HG03565 (cell line): ENCODE measurements around the gene PSEN1.

Source experiments
- ATAC-seq: cut with Tn5 transposase; IDR thresholded peaks from one replicate; pipeline ENCODE4 v1.9.1; 2021; ENCODE audit warnings: mild to moderate bottlenecking, moderate library complexity; ENCODE audit not compliant: unreplicated experiment

Gene PSEN1

DNA sequence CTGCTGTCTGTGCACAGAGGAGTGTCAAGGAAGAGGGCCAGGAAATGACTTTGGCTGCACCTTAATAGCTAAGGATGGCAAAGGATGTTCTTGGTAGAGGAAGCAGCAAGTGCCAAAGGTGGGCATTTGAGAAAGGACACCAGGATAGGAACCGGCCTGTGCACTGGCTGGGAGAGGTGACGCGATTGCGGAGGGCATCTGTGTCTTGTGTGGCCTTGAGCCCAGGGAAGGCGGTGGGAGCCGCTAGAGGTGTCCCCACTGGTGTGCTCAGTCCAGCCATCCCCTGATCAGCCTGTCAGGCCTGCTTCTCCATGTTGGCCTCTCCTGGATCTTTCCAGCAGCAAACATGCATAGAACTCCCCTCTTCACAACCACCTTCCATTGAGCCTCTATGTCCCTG lies 131.2 kb downstream of the PSEN1 start:
- ATAC-seq, result no peak

DNA sequence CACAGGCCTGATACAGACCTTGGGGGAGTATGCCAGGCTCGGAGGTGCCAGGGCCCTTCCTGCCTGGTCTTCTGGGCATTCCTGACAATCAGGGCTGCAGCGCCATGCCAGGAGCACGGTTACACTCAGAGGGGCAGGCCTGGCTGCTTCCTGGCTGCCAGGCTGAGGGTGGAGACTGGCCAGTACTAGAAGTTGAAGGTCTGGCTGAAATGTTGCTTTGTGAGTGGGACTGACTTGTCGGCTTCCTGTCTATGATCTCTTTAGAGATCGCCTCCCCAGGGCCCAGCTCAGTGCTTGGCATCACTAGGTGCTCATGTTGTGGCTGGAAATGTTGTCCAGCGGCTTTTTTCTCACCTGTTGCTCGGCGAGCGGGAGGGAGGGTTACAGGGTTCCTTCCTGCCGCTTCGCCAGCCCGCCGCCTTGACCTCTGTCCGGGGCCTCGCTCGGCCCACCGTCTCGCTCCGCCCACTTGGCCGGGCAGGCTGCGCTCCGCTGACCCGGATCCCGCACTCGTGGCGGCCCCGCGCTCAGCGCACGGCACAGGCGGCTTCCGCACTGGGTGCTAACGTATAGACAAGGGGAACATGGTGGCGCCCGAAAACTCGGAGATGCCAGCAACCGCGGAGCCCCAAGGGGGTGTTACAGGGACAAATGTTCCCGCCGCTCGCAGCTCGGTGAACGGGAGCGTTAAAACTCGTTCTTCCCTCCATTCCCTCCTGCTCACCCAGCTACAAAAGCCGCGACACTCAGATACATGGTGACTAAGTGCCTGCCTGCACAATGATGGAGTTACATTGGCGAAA lies 133.6 kb downstream of the PSEN1 start:
- ATAC-seq, result no peak

DNA sequence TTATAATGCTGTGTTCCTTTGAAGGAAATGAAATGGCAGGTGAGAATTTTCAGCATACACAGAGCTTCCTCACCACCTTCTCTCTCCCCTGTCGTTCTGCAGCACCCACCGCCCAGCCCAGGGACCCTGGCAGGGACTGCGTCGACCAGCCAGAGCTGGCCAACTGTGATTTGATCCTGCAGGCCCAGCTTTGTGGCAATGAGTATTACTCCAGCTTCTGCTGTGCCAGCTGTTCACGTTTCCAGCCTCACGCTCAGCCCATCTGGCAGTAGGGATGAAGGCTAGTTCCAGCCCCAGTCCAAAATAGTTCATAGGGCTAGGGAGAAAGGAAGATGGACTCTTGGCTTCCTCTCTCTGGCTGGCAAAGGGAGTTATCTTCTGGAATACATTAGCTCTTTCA lies 136.1 kb downstream of the PSEN1 start:
- no peak for ATAC-seq
